ENCODE measurements around the gene PRXL2A. TPM values are rescaled to one million over a fixed set of nuclear protein-coding genes. Genes with fewer than 3 reads are reported as not detected.

Gene PRXL2A
- total and polyA plus RNA-seq, 2 of the 4 experiments (the other 2 are of a cell fraction), result 0.90 to 0.92 TPM

GRCh38 chr10:80468002-80468401 is 59.7 kb downstream of the PRXL2A start:
- H4K20me1 ChIP-seq (ENCODE audit: insufficient read depth, low read length), result peaks cover 37% of the 10 kb centered on the region
- H3K9ac ChIP-seq (ENCODE audit: low read depth, low read length), result no peak overlapping the region
- no TSS peak for BruUV-seq (replicated peaks)
- no peak overlapping the region for H2BK15ac ChIP-seq (ENCODE audit: low read depth, low read length)
- no peak overlapping the region for H2BK120ac ChIP-seq (ENCODE audit: low read depth, low read length)
- H3K4me2 ChIP-seq (ENCODE audit: low read depth, low read length), result no peak overlapping the region
- H2BK5ac ChIP-seq (ENCODE audit: low read depth, low read length, poor library complexity, severe bottlenecking), result no peak overlapping the region
- H3K4ac ChIP-seq (ENCODE audit: low read depth, low read length), result no peak overlapping the region
- H3K23ac ChIP-seq (ENCODE audit: low read depth, low read length), result no peak overlapping the region
- H2AFZ ChIP-seq (replicated peaks; ENCODE audit: low read length, poor library complexity), result no peak overlapping the region
- no peak overlapping the region; a peak in 1 of 4 replicates for H4K8ac ChIP-seq (ENCODE audit: low read depth in 2 of 2, low read length in 2 of 2)
- H2BK20ac ChIP-seq (ENCODE audit: low read depth, low read length), result no peak overlapping the region
- H3K9me1 ChIP-seq (ENCODE audit: insufficient read depth, low read length), result peaks cover 32% of the 10 kb centered on the region
- DNase-seq, result no peak
- peaks cover 22 to 78% of the 10 kb centered on the region in 2 experiments for H3K79me1 ChIP-seq (ENCODE audit: low read depth in 1 of 2, low read length in 2 of 2)
- H2AK5ac ChIP-seq (ENCODE audit: low read depth, low read length), result no peak overlapping the region
- H4K91ac ChIP-seq (ENCODE audit: insufficient read depth, low read depth, low read length), result no peak overlapping the region
- no peak overlapping the region for H3K27ac ChIP-seq (ENCODE audit: insufficient read depth, low read length)
- in situ Hi-C loops (cut with MboI; ENCODE audit: low sequenced_read_pairs) (loop anchor here (25.0 kb wide), 1 partner anchor 306 kb away; no protein-coding TSS in a partner anchor), dilution Hi-C loops (cut with HindIII; ENCODE audit: low sequenced_read_pairs, unreplicated experiment) (no loop called here), intact Hi-C loops (cut with micrococcal nuclease) (no loop called here)
- no peaks in the 10 kb centered on the region for H3K27me3 ChIP-seq (ENCODE audit: control insufficient read depth, insufficient read depth, low read length)
- ChIA-PET POLR2A (ENCODE audit: unreplicated experiment) (no interaction called here), CTCF (interaction anchor here (0.7 to 2.4 kb wide), 2 partner anchors 9 to 37 kb away, joined by 3 to 6 read pairs; no protein-coding TSS in a partner anchor)
- H3K4me1 ChIP-seq (ENCODE audit: control insufficient read depth, insufficient read depth, low read length), result peaks cover 33% of the 10 kb centered on the region
- H4K5ac ChIP-seq (ENCODE audit: low read depth, low read length), result no peak overlapping the region
- H3K4me3 ChIP-seq (ENCODE audit: insufficient read depth, low read depth, low read length), result no peak overlapping the region
- no peak for ATAC-seq (ENCODE audit: low read depth)
- H3K18ac ChIP-seq (ENCODE audit: low read depth, low read length), result no peak overlapping the region
- no peak overlapping the region for H2AK9ac ChIP-seq (replicated peaks; ENCODE audit: low read depth, low read length, poor library complexity)
- H3K36me3 ChIP-seq (ENCODE audit: control insufficient read depth, insufficient read depth, low read length), result peaks cover 4% of the 10 kb centered on the region; the same call in 1 of the 2 replicates
- WGBS, 2 experiments (ENCODE audit: extremely low coverage in 2 of 2, insufficient read length in 1 of 2), result no CpG with 5 or more reads among the region's 6 CpGs
- H3K56ac ChIP-seq (ENCODE audit: extremely low read depth, insufficient read depth, low read length), result no peak overlapping the region
- TF ChIP-seq BHLHE40 (IDR thresholded peaks at IDR 0.05; ENCODE audit: low read depth, low read length) (no peak), FOS (IDR thresholded peaks at IDR 0.05; ENCODE audit: low read depth, low read length) (no peak), MAFK (IDR thresholded peaks at IDR 0.05; ENCODE audit: low read depth, low read length) (no peak), CEBPB (IDR thresholded peaks at IDR 0.05; ENCODE audit: low read depth, low read length) (no peak), CTCF (conservative IDR thresholded peaks at IDR 0.05; ENCODE audit: low read depth, low read length) (no peak), RFX5 (IDR thresholded peaks at IDR 0.05; ENCODE audit: low read depth, low read length) (no peak), POLR2A (IDR thresholded peaks at IDR 0.05; ENCODE audit: low read depth, low read length) (no peak)
- no peaks in the 10 kb centered on the region for H3K9me3 ChIP-seq (ENCODE audit: control insufficient read depth, insufficient read depth, low read length)
- H3K14ac ChIP-seq (replicated peaks; ENCODE audit: low read depth, low read length), result no peak overlapping the region

All from IMR-90 (cell line).